K562 (cell line): ENCODE data around the gene RSPH6A. TPM values are rescaled to one million over a fixed set of nuclear protein-coding genes. Genes with fewer than 3 reads are reported as not detected.

ENCODE experiments used
- CREB1 ChIP-seq, 2 experiments: sonication (generic) in 1 of 2; formaldehyde crosslinking in 1 of 2; IDR thresholded peaks; 2 replicates each; pipeline versions ENCODE4 v1.6.1 to v1.8.0; 2012 to 2022; ENCODE audit warnings: inconsistent platforms in 1 of 2, mild to moderate bottlenecking in 1 of 2, missing genetic modification reagents in 1 of 2, moderate library complexity in 1 of 2
- CREB3L1 ChIP-seq: fragments of 450-650 bp; IDR thresholded peaks from 2 replicates; pipeline ENCODE4 v1.6.1; 2014; ENCODE audit warnings: low read depth, mild to moderate bottlenecking, moderate library complexity, borderline replicate concordance
- DMBX1 ChIP-seq: fragments of 250-450 bp; sonication (Bioruptor Pico); IDR thresholded peaks from 2 replicates; pipeline ENCODE4 v1.8.0; 2022; ENCODE audit warnings: inconsistent platforms, mild to moderate bottlenecking, moderate library complexity, borderline replicate concordance
- HNRNPUL1 ChIP-seq: fragments of 200-400 bp; formaldehyde crosslinking; IDR thresholded peaks from 2 replicates; pipeline ENCODE4 v1.6.1; 2017; ENCODE audit warnings: low read length
- MCM7 ChIP-seq, 2 experiments: fragments of 450-650 bp; IDR thresholded peaks; 2 replicates each; pipeline ENCODE4 v1.6.1; 2016 to 2018
- NEUROD1 ChIP-seq: fragments of 150-350 bp; IDR thresholded peaks from 2 replicates; pipeline ENCODE4 v1.6.1; 2014; ENCODE audit warnings: borderline replicate concordance, low read length, low read depth; ENCODE audit not compliant: partially characterized antibody
- REST ChIP-seq, 2 experiments: fragments of 450-650 bp; formaldehyde crosslinking in 1 of 2; IDR thresholded peaks; 2 replicates each; pipeline versions ENCODE4 v1.4.0 to v1.6.1; 2014 to 2020; ENCODE audit warnings: mild to moderate bottlenecking in 2 of 2, borderline replicate concordance in 1 of 2, low read depth in 1 of 2
- SNIP1 ChIP-seq: fragments of 450-650 bp; IDR thresholded peaks from 2 replicates; pipeline ENCODE4 v1.7.1; 2017; ENCODE audit warnings: low read depth, mild to moderate bottlenecking
- SRSF9 ChIP-seq: fragments of 200-400 bp; formaldehyde crosslinking; IDR thresholded peaks from 2 replicates; pipeline ENCODE4 v1.6.1; 2017; ENCODE audit warnings: low read depth, low read length, borderline replicate concordance
- THRB ChIP-seq: fragments of 450-650 bp; formaldehyde crosslinking; conservative IDR thresholded peaks from 2 replicates; pipeline ENCODE4 v1.4.0; 2022; ENCODE audit warnings: mild to moderate bottlenecking, missing genetic modification characterization
- USF1 ChIP-seq: sonication (generic); formaldehyde crosslinking; IDR thresholded peaks from 2 replicates; pipeline ENCODE4 v1.9.0; 2022; ENCODE audit warnings: mild to moderate bottlenecking, missing genetic modification reagents
- ZFPM2 ChIP-seq: fragments of 250-450 bp; sonication (Bioruptor Pico); IDR thresholded peaks from 2 replicates; pipeline ENCODE4 v1.5.1; 2022; ENCODE audit warnings: mild to moderate bottlenecking
- ZNF134 ChIP-seq: fragments of 250-450 bp; sonication (Bioruptor Pico); conservative IDR thresholded peaks from 2 replicates; pipeline ENCODE4 v1.4.0; 2020
- ZNF232 ChIP-seq: sonication (generic); formaldehyde crosslinking; IDR thresholded peaks from 2 replicates; pipeline ENCODE4 v1.8.0; 2022; ENCODE audit warnings: mild to moderate bottlenecking, missing genetic modification reagents
- polyA plus RNA-seq, 8 experiments: library from polyadenylated mRNA; depleted of rRNA in 4 of 8; stranded (reverse) in 5 of 8; unstranded in 3 of 8; fragments of >200 nt; fragmentation: Nextera tagmentation in 2 of 8; fragmentation: Illumina TruSeq in 1 of 8; extraction: Ambion mirVana in 2 of 8; extraction: Trizol in 1 of 8; gene quantifications; 2 replicates each; pipeline versions ENCODE4 v1.2.1 to v1.2.3, GENCODE V29; 2011 to 2014; ENCODE audit warnings: inconsistent platforms in 1 of 8, missing spikeins in 1 of 8
- total RNA-seq, 7 experiments: library from RNA; depleted of rRNA in 6 of 7; stranded (reverse); fragments of >200 nt in 6 of 7; fragmentation: Illumina TruSeq in 2 of 7; extraction: Trizol in 2 of 7; gene quantifications; 2 replicates each; pipeline versions ENCODE4 v1.2.1 to v1.2.3, GENCODE V29; 2011 to 2021; ENCODE audit warnings: low replicate concordance in 1 of 7

The RSPH6A gene
- total and polyA plus RNA-seq, 9 of the 15 experiments (the other 6 are each of a cell fraction or from before 2014, with no cell fraction given), result 0.03 to 0.15 (median 0.07) TPM; not detected in 5

- TF ChIP-seq HNRNPUL1 (no peak), SNIP1 (no peak), ZNF232 (no peak), MCM7 (IDR thresholded peaks at IDR 0.05) (no peak), SRSF9 (no peak), ZNF134 (CRISPR knock-in tag) (no peak), CREB3L1 (peak; percentile 39; the same call in 1 of the 2 replicates), ZFPM2 (CRISPR knock-in tag) (no peak), THRB (no peak), NEUROD1 (peak; percentile 57), CREB1 (IDR thresholded peaks at IDR 0.05) (peak; percentile 29; the same call in 1 of the 2 replicates), CREB1 (CRISPR knock-in tag; IDR thresholded peaks at IDR 0.05) (peak; percentile 25; the same call in 1 of the 2 replicates), DMBX1 (CRISPR knock-in tag) (no peak), USF1 (CRISPR knock-in tag) (peak; percentile 84), REST (IDR thresholded peaks at IDR 0.05; ENCODE audit: borderline replicate concordance) (peak; percentile 84), REST (CRISPR knock-in tag; IDR thresholded peaks at IDR 0.05; ENCODE audit: low read depth) (no peak)
Observed at GRCh38 chr19:45817010-45817724, 2.1 kb upstream of the RSPH6A start (continued).
